ENCODE measurements around the gene KCNE4. TPM values are rescaled to one million over a fixed set of nuclear protein-coding genes. Genes with fewer than 3 reads are reported as not detected.

KCNE4 gene
- total and polyA plus RNA-seq, 8 donors = 2.4 to 5.9 (median 4.4) TPM

- peak overlapping the region; percentile 29 to 38 for H3K4me3 ChIP-seq
- no peak for ATAC-seq
Measured at GRCh38 chr2:223053484-223054192, 1.6 kb downstream of the KCNE4 start.

DNA sequence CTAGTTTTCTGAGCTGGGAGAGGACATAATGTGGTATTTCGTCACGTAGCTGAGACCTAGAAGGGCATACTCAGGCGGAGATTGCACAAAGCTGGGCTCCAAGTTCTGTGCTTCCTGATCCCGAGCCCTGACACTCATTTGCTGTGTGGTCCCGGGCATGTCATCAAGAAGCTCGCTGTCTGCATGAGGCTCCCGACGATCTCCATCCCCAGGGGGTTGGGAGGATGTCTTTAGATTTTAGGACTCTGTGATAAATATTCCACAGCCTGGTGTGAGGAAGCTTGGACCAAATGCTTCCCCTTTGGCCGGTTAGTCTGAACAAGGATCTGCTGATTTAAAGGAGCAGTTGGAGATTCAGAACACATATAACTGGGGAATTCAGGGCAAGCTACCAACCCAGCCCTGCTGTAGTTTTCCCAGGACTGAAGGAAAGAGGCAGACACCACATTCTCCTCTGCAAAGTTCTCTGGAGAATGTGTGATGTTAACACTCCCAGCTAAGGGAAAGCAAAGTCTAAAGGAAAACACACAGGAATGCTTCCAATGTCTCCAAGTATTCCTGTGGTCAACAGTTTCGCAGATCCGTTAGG, 2.3 kb downstream of the KCNE4 start:
- peak overlapping the region; percentile 20 to 87 for H3K27ac ChIP-seq
- H3K36me3 ChIP-seq = no peaks in the 10 kb centered on the region
- H3K4me1 ChIP-seq = peaks cover 0 to 15% of the 10 kb centered on the region in 2 donors
- H3K27me3 ChIP-seq = no peaks in the 10 kb centered on the region
- intact Hi-C loops (cut with DNase I) = no loop called here
- DNase-seq (peak in 3 of 4 donors; percentile 49 to 91 (median 85)), ATAC-seq (peak; percentile 51)
- peak overlapping the region; percentile 29 to 38 for H3K4me3 ChIP-seq
- H3K9me3 ChIP-seq = no peaks in the 10 kb centered on the region
- TF ChIP-seq CTCF (IDR thresholded peaks at IDR 0.05) = no peak

More at GRCh38 chr2:223053484-223054192, 1.6 kb downstream of the KCNE4 start:
- DNase-seq = no peak
- peaks cover 0 to 15% of the 10 kb centered on the region in 2 donors for H3K4me1 ChIP-seq
- H3K9me3 ChIP-seq = no peaks in the 10 kb centered on the region
- peak overlapping the region; percentile 30 to 87 for H3K27ac ChIP-seq
- no peaks in the 10 kb centered on the region for H3K36me3 ChIP-seq
- no peak for TF ChIP-seq CTCF (IDR thresholded peaks at IDR 0.05)
- no peaks in the 10 kb centered on the region for H3K27me3 ChIP-seq
- intact Hi-C loops (cut with DNase I) = no loop called here

DNA sequence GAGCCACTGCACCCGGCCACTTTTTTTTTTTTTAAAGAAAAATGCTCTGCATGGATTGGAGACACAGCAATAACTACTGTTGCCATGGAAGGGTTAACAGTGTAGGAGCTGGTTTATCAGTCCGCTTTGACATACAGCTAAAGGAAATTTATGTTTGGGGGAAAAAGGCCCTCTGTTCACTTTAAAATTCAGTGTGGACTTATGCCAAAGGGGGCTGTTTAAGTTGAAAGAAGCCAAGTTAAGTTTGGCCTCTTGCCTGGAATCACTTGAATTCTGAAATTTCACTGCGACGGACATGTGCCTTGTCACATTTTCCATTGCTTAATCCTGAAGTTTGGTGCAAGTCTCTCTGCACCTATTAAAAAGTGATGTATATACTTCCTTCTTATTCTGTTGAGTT, 3.1 kb downstream of the KCNE4 start:
- H3K9me3 ChIP-seq = no peaks in the 10 kb centered on the region
- intact Hi-C loops (cut with DNase I) = no loop called here
- no peaks in the 10 kb centered on the region for H3K36me3 ChIP-seq
- H3K4me3 ChIP-seq = no peak overlapping the region
- peaks cover 0 to 15% of the 10 kb centered on the region in 2 donors for H3K4me1 ChIP-seq
- DNase-seq (peak in 2 of 4 donors; percentile 95), ATAC-seq (peak; percentile 16)
- peak overlapping the region in 1 of 2 donors; percentile 87 for H3K27ac ChIP-seq
- H3K27me3 ChIP-seq = no peaks in the 10 kb centered on the region
- no peak for TF ChIP-seq CTCF (IDR thresholded peaks at IDR 0.05)

GRCh38 chr2:223055836-223056235, 3.8 kb downstream of the KCNE4 start:
- H3K9me3 ChIP-seq = no peaks in the 10 kb centered on the region
- no peak overlapping the region for H3K4me3 ChIP-seq
- intact Hi-C loops (cut with DNase I) = no loop called here
- DNase-seq (peak in 2 of 4 donors; percentile 17 to 58), ATAC-seq (peak; percentile 29)
- no peaks in the 10 kb centered on the region for H3K27me3 ChIP-seq
- no peak for TF ChIP-seq CTCF (IDR thresholded peaks at IDR 0.05)
- H3K4me1 ChIP-seq = peaks cover 0 to 15% of the 10 kb centered on the region in 2 donors
- H3K27ac ChIP-seq = peak overlapping the region in 1 of 2 donors; percentile 87
- H3K36me3 ChIP-seq = no peaks in the 10 kb centered on the region

DNA sequence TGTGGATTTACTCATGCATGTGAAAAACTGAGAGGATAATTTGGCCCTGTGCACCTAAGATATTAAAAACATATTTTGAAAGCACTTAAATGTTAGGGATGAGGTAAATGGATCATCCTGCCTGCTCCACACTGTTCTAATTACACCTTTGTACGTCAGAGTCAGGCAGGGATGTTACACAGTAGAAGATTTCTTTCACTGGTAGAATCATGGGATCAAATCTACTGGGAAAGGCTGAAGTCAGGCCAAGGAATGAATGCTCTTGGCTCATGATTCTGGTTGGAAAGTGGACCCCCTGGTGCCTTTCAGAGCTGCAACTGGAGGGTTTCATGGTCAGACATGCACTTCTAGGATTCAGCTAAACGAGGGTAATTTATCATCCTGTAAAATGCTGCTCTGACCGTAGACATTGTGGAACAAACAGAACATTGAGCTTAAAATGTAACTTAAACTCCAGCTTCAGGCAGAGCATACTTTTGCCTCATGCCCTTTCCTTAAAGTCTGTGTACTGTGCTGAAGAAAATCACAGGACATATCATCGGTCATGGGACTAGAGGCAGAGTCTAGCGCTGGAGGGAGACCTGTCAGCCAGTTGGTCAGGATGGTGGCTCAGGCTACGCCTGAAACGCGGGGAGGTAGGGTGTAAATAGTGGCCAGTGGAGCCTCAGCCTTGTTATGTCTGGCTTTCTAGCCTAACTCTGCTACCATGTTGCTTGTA, 4.9 kb downstream of the KCNE4 start:
- Histone ChIP-seq H3K36me3 (no peaks in the 10 kb centered on the region), H3K27me3 (no peaks in the 10 kb centered on the region), H3K4me1 (peaks cover 0 to 15% of the 10 kb centered on the region in 2 donors), H3K27ac (peak overlapping the region in 1 of 2 donors; percentile 87), H3K4me3 (no peak overlapping the region), H3K9me3 (no peaks in the 10 kb centered on the region)
- DNase-seq (peak in 1 of 4 donors; percentile 22), ATAC-seq (no peak)
- no peak for TF ChIP-seq CTCF (IDR thresholded peaks at IDR 0.05)
- intact Hi-C loops (cut with DNase I) = no loop called here
